Stimulated activated CD4-positive, alpha-beta T cell treated with anti-CD3 and anti-CD28 coated beads, Interleukin-1b, Interleukin-23, amount 100 ng/mL, for 4 hours (primary cell): ENCODE measurements around the gene MRPL10.
A peak's percentile ranks its signal among the peaks of the same experiment; 100 is the strongest.

ENCODE experiments used
- DNase-seq, 2 donors: peaks; one replicate each; pipeline ENCODE4 v3.0.0-alpha.2; 2020; ENCODE audit warnings: low read depth in 2 of 2

MRPL10 gene

DNA sequence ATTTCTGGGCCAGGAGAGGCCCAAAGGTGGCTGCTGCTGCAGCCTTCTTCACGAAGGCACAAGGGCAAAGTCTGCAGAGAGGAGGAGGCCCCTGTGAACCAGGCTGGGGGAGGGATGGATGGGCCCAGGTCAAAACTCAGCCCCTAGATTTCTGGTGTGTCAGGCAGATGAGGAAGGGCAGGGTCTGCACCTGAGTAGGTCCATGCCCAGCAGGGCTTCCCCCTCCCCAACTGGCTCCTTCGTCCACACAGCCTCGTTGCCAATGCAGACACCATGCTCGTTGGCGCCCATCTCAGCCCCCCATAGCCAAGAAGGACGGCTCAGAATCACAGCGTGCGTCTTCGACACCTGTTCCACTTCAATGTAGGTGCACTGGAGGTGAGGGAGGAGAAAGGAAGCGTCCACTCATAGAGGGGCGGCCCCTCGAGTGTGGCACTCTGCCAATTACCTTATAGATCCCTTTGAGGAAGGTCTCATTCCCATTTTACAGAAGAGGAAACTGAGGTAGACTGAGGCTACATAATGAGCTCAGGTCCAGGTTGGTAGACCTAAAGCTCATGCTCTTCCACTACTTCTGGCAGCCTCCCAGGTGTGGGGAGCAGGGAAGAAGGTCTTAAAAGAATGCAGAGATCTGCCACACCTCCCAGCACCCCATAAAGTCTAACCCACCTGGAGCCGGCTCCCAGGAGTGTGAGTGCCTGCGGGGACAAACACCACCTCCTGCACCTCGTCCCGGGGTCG, 8.8 kb upstream of the MRPL10 start:
- no peak for DNase-seq

DNA sequence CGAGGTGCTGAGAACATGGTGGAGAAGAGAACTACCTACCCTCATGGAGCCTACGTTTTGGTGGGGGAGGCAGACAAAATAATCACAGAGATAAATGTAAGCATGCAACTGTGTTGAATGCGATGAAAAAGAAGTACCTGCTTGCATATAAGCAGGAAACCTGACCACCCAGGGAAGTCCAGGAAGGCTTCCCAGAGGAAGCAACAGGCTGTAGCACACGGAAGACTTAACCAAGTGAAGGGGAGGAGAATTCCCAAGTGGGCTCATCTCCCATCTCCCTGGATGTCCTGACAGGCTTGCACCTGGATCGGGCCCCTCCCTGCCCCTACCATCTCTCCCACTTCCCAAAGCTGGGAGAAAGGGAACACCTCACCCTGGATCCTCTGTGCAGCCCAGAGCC, 7.7 kb upstream of the MRPL10 start:
- DNase-seq, result no peak

DNA sequence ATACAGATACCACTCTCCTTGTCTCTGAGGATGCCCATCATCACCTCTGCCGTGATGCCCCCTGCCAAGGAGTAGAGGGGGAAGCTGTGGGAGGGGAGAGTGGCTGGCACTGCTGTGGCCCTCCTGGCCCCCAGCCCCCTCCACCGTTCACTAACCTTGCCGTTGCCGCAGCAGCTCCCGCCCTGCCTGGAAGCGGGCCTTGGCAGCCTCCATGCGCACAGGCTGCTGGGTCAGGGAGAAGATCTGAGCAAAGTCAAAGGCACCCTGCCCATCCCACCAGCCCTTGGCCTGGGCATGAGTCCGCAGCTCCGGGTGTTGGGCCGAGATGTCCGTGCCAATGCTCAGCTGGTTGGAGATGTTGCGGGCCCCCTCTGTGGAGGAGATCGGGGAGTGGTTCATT, 7.3 kb upstream of the MRPL10 start:
- no peak for DNase-seq

DNA sequence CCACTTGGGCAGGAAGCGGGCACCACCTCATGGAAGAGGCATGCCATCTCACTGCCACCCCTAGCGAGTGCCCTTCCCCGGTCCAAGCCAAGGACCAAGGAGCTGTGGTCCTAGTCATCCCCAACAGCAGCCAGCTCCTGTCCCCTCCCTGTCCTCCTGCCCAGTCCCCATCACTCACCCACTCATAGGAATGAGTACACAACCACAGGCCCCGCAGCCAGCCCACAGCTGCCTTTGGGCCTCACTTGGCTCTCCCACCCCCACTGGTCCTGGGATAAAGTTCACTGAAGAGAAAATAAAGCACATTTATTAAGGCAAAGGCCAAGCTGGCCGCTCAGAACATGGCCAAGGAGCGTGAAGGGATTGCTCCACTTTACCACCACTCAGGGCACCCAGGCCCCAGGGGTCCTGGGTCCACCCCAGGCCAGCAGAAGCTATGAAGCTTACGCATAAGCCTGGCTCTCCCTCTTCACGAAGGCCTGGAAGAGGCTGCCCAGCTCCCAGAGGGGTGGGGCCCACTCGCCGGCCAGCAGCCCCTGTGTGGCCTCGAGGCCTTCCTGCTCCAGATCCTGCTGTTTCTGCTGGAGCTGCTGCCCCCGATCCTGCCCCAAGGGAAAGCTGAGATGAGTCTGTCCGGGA, 6.2 kb upstream of the MRPL10 start:
- no peak for DNase-seq

DNA sequence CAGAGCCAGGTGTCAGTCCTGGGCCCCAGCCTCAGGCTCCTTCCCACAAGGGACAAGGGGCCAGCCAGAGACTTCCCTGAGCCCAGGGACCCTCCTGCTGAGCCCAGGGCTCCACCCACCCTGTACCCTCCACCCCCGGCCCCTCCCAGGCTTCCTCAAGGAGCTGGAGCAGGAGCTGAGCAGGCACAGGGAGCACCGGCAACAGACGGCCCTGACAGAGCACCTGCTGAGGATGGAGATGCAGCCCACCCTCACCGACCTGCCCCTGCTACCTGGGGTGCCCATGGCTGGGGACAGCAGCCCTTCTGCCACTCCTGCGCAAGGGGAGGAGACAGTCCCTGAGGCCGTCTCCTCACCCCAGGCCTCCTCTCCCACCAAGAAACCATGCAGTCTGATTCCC, 5.3 kb upstream of the MRPL10 start:
- DNase-seq, result no peak

DNA sequence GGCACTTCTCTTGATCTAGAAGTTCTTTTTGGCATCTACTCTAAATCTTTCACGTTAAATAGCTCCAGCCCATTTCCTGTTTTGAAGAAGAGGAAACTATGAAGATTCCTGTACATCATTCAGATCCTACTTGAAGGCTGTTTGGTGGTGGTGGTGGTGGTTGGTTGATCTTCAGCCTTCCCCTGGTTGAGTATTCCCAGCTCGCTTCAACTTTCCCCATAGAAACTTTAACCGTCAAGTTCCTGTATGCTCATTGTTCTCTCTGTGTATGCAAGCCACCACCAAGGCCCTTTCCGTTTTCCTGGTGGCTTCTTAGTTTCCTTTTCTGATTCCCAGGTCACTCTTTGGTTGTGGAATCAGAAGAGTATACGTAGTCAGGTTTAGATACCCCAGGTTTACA, 3.4 kb upstream of the MRPL10 start:
- no peak for DNase-seq

DNA sequence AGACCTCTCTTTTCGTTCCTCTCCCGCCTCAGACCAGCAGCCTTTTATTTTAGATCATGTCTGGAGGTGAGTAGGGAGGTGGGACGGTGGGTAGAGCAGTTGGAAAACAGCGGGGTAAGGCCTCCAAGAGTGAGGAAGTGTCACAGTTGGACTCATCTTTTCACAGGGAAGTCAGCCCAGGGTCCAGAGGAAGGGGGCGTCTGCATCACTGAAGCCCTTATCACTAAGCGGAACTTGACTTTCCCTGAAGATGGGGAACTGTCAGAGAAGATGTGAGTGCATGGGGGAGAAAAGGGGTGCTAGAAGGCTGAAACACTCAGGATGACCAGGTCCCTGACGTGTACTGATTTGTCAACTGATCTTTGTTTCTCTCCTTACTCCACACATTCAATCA, 590 bp upstream of the MRPL10 start:
- DNase-seq, result no peak

DNA sequence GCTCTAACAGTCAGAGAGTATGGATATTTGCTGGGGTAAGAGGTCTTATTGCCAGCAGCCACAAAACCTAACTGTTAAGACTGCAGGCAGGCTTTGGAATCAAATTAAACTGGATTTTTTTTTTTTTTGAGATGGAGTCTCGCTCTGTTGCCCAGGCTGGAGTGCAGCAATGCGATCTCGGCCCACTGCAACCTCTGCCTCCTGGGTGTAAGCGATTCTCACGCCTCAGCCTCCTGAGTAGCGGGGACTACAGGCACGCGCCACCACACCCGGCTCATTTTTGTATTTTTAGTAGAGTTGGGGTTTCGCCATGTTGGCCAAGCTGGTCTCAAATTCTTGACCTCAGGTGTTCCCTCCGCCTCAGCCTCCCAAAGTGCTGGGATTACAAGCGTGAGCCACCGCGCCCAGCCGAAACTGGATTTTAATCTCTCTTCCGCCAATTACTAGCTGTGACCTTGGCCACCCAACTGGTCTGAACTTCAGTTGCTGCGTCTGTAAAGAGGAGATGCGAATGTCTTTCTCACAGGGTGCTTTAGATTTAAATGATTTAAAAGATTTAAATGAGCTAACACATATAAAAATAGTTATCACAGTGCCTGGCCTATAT, 842 bp downstream of the MRPL10 start:
- no peak for DNase-seq

DNA sequence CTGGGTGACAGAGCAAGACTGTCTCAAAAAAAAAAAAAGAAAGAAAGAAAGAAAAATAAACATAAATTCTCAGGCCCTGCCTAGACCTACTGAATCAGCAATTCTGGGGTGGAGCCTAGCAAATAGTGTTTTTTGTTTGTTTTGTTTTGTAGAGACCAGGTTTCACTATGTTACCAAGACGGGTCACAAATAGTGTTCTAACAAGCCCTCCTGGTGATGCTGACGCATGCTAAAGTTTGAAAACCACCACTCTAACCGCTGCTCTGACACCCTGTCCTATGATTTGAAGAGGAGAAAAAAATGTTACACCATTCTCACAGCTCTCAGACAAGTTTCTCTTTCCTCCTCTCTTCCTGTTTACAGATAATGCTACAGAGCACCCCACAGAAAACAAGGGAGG, 1.5 kb downstream of the MRPL10 start:
- no peak for DNase-seq

DNA sequence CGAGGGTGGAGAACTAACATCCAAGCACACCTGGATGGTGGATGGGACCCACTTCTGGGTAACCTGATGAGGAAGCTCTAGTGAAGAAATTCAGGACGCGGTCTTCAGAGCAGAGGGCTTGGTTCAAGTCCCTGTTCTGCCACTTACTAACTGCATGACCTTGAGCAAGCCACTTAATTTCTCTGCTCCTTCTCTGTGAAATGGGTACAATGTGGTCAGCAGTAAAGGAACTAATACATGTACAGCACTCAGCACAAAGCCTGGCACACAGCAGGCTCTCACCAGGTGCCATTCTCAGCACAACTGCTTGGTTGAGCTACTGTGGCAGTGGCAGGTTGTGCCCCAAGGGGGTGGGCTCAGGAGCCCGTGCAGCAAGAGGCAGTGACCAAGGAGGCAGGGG, 7.8 kb downstream of the MRPL10 start:
- no peak for DNase-seq

DNA sequence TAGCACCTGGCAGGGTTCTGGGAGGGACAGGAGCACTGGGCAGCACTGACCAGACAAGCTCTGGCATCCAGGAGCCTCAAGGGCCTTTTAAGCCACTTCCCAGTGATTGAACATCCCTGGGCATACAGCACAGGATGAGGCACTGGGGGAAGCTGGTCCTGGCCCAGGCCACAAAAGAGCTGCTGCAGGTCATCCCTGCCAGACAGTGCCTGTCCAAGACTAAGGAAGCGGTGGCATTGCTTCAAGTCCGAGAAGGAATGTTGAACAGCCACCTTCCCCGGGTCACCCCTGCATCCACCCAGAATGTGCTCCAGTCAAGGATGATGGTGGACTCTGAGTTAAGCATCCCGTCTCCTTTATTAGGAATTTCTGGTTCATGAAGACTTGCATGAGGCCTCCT, 8.6 kb downstream of the MRPL10 start:
- DNase-seq, result no peak

DNA sequence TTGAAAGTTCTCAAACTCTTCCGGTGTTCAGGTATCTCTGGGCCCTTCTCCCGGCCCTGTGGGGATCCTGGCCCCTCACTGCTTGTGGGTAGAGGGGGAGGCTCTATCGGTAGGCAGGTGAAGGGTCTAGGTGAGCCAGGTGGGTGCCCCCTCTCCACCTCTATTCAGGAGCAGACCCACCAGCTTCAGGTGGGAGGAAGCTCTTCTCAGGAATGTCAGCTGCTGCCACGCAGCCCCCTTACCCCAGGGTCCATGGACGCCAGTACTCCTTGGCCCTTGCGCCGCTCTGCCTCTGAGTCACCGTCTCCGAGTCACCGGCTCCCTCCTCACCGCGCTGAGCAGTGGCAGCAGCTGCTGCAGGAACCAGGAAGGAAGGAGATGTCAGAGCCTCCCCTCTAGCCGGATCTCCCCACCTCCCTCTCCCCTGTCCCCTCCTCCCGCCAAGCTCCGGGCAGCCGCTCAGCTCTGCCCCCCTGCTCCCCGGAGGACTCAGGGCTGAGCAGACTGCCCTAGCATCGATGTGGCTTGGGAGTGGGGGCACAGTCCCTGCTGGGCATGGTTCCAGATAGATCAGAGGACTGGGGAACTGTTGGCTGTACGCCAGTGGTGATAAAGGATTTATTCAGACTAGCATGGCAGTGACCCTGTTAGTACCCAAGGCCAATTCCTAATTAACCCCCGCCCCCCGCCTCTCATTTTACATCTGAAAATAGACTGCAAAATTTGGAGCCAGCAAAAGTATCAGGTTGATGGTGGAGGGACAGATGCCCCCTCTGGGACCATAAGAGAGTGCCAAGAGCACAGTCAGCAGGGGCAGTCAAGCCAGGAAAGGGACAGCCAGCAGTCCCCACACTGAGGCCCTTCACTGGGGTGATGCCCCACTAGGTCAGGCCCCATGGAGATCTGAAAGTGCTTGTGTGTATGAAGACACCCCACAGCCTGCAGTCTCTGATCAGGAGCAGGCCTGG, 9.6 kb downstream of the MRPL10 start, which contains the start of gene OSBPL7:
Gene OSBPL7, minus strand, starts transcription at position 371 of the 968 bp plus-strand sequence. CDS start 1,516 bp downstream, outside the sequence.
- DNase-seq, result peak; percentile 48 to 52

DNA sequence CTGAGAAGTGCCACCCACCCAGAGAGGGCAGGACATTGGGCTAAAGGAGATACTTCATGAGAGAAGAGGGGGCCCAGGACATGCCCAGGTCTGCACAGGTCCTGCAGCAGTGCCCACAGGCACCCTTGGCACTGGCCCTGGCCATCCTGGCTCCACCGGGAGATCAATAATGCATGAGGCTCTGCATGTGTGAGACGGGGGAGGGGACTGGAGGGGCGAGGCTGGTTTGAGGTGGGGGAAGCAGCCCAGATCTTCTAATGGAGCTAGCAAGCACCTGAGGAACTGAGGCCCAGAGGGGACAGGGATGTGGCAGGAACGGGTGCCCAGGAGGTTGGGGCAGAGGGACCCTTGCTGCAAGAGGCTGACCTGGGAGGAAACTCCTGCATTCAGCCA, 10.3 kb downstream of the MRPL10 start:
- DNase-seq, result no peak

DNA sequence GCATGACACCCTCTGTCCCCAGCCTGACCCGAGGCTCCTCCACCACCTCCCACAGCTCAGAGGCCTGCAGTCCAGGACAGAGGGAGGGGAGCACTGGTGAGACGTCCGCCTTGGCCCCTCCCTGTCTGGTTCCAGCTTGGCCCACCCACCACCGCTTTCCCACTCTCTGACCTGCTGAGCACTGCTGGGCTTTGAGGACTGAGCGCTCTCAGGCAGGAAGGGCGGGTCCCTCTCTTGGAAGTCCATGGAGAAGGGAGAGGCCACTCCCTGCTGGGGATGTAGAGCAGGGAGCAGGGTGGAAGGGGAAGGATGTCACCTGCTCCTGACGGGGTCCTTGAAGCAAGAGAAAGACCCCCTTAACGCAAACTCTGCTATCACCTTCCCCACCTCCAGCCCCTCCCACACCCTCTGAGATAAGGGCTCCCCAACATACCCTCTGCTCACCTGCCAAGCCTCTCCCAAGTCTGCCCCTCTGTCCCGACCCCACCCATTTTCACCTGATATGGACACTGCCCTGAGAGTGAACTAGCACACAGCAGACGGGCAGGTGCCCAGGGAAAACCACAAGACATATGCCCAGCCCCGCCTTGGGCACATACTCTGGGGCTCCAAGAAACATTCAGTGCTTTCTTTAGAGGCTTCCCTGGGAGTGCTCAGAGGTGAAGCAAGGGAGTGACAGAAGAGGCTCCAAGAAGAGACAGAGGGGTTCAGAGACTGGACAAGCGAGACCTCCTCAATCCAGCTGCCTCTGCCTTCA, 11.1 kb downstream of the MRPL10 start:
- DNase-seq, result no peak

DNA sequence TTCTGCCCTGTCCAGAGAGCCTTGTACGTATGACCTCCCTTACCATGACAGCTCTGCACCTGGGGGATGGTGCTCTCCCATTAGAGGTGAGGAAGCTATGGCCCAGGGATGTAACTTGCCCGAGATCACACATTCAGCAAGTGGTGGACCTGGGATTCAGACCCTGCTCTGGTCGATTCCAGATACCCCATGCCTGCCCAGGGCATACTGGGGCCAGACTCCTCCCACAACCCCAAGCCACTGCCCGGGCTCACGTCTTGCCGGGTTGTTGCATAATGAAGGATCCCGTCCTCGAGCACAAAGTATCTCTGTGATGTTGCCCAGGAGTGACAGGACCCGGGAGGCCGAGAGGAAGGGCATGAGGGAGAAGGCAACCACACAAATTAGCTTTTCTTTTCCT, 11.9 kb downstream of the MRPL10 start:
- no peak for DNase-seq

DNA sequence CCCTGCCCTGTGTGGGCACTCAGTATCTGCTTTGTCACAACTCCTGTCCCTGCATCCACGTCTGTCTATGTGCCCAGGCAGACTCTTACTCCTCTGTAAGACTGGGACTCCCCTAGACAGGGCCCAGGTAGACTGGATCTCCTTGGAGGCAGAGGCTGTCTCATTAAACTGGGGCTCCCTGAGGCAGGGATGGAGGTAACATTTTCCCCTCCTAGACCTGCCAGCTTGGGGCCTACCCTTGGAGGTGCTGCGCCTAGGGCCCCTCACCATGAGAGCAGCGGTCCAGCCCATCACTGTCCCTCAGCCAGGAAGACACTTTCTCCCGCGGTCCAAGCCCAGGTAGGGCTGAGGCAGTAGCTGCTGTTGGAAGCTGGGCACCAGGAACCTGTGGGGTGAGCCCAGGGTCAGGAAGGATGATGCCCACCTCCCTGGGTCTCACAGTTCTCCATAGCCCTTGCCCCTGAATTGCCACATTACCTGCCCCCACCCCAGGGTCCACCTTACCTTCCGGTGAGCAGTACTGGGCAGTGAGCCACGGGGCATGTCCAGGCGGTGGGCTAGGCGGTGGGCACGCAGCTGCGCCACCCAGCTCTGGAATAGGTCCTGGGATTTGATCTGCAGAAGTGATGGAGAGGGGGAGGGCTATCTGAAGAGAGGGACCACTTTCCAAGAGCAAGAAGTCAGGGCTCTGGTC, 13.2 kb downstream of the MRPL10 start:
- DNase-seq, result no peak

DNA sequence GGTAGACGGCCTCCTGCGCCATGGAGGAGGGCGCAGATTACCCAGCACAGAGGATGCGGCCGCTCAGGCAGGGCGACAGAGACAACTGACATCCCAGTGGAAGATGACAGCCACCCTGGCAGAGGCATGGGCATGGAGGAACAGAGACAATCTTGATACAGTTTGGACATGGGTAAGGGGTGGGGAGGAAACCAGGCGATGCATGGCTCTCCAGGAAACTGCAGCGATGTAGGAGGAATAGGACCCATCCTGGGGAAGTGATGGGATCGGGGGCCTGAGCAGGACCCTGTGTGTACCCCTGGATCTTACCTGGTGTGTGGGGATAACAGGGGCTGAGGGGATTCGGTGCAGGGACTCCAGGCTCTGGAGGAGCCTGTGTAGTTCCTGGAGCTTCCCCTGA, 14.4 kb downstream of the MRPL10 start:
- no peak for DNase-seq

DNA sequence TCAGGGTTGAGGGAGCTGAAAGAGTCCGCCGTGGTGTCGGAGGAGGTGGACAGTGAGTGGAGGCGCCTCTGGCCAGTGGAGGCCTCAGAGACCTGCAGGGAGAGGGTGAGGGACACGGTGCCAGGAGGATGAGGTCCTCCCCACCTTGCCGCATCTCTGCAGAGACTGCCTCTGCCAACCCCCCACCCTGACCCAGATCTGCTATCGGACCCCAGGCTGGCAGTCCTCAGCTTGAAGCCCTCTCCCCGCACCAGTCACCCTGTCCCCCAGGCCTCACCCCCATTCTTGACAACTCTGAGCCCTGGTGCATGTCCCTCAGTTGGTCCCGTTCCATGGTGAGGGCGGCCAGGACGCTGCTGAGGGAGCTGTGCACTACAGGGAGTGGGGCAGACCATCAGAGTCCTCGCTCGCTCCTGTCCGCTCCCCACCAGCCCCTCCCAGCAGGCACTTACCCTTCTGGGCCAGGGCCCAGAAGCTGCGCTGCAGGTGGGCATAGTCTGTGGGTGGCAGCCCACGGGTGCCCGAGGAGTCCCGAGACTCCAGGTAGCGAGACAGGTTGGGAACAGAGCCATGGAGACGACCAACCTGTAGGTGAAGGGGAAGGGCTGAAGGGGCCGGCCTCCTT, 15.1 kb downstream of the MRPL10 start:
- DNase-seq, result no peak

DNA sequence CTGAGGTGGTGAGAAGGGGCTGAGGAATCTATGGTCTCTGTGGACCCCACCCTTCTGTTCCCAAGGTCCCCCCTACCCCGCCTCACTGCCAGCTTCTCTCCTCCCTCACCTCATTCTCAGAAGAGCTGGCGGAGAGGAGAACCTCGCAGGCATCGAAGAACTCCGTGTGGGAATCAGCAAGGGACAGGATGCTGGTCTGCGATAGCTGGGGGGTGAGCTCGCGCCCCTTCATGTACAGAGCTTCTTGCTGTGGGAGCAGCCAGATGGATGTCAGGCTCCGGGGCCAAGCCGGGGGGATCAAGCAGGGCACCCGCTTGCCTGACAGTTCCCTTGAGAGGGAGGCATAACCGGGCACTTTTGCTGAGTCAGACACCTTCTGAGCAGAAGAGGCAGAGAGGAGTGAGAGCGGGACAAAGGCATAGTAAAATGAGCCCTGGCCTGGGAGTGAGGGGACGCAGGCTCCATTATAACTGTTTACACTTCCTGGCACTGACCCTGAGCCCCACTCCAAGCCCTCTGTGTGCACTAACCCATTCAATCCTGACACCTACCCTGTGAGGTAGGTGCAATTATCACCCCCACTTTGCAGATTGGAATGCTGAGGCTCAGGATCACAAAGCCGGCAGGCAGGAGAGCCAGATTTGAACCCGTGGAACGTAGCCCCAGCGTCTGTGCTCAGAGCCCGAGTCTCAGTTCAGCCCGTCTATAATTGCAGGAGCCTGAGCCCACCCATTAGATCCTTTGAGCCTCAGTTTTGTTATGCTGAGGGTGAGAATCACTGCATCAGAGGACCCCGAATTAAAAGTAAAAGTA, 16.0 kb downstream of the MRPL10 start:
- DNase-seq, result no peak
